PFSK-1 (cell line): ENCODE data around the gene RMI2.

Experiments
- FOXP2 ChIP-seq: optimal IDR thresholded peaks from 2 replicates; pipeline ENCODE3; 2011; ENCODE audit warnings: borderline replicate concordance, control low read depth, inconsistent platforms; ENCODE audit not compliant: insufficient read depth; ENCODE audit errors: extremely low read length, extremely low read depth
- POLR2AphosphoS5 ChIP-seq: IDR thresholded peaks from 2 replicates; pipeline ENCODE4 v1.6.1; 2012; ENCODE audit warnings: low read depth, mild to moderate bottlenecking, control low read depth, low read length, moderate library complexity
- REST ChIP-seq, 2 experiments: IDR thresholded peaks; 2 replicates each; pipeline versions ENCODE4 v1.6.1 to v1.8.0; 2011 to 2012; ENCODE audit warnings: low read depth in 2 of 2, low read length in 2 of 2, control low read depth in 1 of 2, inconsistent platforms in 1 of 2, mild to moderate bottlenecking in 1 of 2, moderate library complexity in 1 of 2; ENCODE audit not compliant: insufficient read depth in 1 of 2
- SIN3A ChIP-seq: IDR thresholded peaks from 2 replicates; pipeline ENCODE4 v1.6.1; 2012; ENCODE audit warnings: mild to moderate bottlenecking, low read length, moderate library complexity, borderline replicate concordance; ENCODE audit not compliant: insufficient read depth
- TAF1 ChIP-seq: IDR thresholded peaks from 2 replicates; pipeline ENCODE4 v1.6.1; 2012; ENCODE audit warnings: low read length, control low read depth, borderline replicate concordance; ENCODE audit not compliant: insufficient read depth

The RMI2 gene

GRCh38 chr16:11377154-11377553, 31.9 kb downstream of the RMI2 start:
- TF ChIP-seq REST (IDR thresholded peaks at IDR 0.05; ENCODE audit: insufficient read depth in 1 of 2, low read depth in 2 of 2, low read length in 2 of 2) = no peak
- TF ChIP-seq SIN3A = no peak
- no peak for TF ChIP-seq FOXP2
- TF ChIP-seq POLR2AphosphoS5 = no peak
- no peak for TF ChIP-seq TAF1

DNA sequence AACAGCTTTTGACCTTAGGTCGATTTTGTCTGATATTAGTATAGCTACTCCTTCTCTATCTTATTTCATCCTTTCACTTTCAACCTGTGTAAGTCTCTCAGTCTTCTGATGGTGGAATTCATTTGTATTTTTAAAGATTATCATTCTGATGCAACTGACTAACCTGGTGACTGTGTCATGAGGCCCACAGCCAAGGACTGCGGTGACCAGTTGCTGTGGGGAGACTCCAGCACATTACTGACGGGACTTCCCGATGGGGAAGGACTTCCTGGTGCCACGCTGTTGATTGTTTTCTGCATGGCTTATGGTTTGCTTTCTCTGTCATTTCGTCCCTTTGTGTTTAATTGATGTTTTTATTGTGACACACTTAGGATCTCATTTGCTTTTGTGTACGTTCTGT, 34.2 kb downstream of the RMI2 start:
- no peak for TF ChIP-seq POLR2AphosphoS5
- no peak for TF ChIP-seq TAF1
- TF ChIP-seq FOXP2 = peak; percentile 34
- TF ChIP-seq REST (IDR thresholded peaks at IDR 0.05; ENCODE audit: insufficient read depth in 1 of 2, low read depth in 2 of 2, low read length in 2 of 2) = no peak
- TF ChIP-seq SIN3A = no peak

DNA sequence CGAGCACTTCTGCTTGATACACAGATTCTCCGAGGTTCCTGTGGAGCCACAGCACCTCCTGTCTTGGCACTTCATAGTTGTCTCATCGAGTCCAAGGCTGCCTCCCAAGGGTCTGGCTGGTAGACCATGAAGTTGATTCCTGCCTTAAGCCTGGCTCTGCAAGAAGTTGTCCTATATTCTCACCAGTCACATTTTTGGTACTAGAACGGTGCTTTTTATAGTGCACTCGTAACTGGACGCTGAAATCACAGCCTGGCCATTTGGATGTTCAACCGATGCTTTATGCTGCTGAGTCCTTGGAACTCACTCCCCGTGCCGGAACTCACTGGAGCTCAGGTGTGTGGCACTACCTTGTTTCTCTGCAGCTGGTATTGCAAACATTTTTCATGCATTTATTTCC, 35.6 kb downstream of the RMI2 start:
- TF ChIP-seq REST (IDR thresholded peaks at IDR 0.05; ENCODE audit: insufficient read depth in 1 of 2, low read depth in 2 of 2, low read length in 2 of 2) (no peak), FOXP2 (no peak), POLR2AphosphoS5 (no peak), TAF1 (no peak), SIN3A (no peak)

DNA sequence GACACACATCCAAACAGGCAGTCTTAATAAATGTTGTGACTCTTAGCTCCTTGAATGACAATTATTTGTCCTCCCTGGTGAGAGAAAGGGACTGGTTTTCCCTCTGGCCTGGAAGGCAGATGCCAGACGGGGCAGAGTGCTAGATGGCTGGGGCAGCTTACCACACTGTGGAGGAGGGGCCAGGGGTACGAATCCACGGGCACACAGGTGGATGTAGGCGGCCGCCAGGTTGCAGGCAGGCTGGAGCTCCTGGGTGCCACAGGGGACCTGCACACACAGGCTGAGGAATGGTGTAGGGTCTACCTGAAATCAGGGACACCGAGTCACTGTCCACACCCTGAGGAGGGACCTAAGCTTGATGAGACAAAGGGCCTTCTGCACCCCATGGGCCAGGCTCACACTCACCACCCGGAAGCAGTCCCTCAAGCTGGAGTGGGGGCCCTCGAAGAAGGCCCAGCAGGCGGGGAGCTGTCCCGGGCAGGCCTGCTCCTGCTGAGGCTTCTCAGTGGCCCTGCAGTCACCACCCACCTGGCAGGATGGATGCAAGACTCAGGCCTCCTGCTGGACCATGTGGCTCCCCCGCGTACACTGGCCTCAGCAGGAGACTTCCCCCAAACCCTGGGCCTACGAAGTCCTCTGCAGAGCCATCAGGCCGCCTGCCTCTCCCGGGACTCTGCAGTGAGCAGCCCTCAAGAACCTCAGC, 38.4 kb downstream of the RMI2 start:
- TF ChIP-seq TAF1 (no peak), SIN3A (no peak), FOXP2 (no peak), REST (IDR thresholded peaks at IDR 0.05; ENCODE audit: insufficient read depth in 1 of 2, low read depth in 2 of 2, low read length in 2 of 2) (no peak), POLR2AphosphoS5 (no peak)
